ENCODE measurements around the gene MYO1B. TPM values are rescaled to one million over a fixed set of nuclear protein-coding genes. Genes with fewer than 3 reads are reported as not detected.

MYO1B gene
- total and polyA plus RNA-seq, 4 donors = 14.1 to 86.4 (median 56.3) TPM

DNA sequence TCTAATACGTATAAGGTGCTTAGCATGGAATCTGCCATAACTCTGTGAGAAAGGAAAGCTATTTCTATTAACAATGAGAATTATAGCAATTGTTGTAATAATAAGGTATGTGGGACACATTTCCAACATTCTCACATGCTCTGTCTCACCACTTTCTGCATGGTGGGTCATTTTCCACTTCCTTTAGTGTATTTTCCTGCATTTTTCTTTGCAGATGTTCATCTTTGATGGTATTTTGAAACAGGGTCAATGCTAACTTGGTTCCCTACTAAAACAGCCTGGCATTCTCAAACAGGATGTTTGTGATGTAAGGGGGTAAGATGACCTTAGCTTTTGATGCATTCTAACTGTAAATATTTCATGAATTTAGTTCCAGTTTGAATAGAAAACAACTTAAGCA is 54.7 kb downstream of the MYO1B start:
- H3K27me3 ChIP-seq (ENCODE audit: control insufficient read depth in 1 of 2, insufficient read depth in 2 of 2, low read length in 1 of 2) = no peaks in the 10 kb centered on the region
- H3K4me3 ChIP-seq (ENCODE audit: low read length in 2 of 2) = no peak overlapping the region
- peaks cover 7 to 30% of the 10 kb centered on the region in 2 donors for H3K4me1 ChIP-seq (ENCODE audit: control insufficient read depth in 1 of 2, insufficient read depth in 2 of 2, low read length in 2 of 2)
- no peaks in the 10 kb centered on the region for H3K9me3 ChIP-seq (ENCODE audit: control insufficient read depth, low read length)
- DNase-seq = no peak
- intact Hi-C loops (cut with DNase I) = loop anchor here (5.0 kb wide), 3 partner anchors 38 to 202 kb away; partner anchors contain the start of gene MYO1B (in 1 of the 2)
- no peaks in the 10 kb centered on the region for H3K36me3 ChIP-seq (ENCODE audit: control insufficient read depth in 1 of 2, insufficient read depth in 2 of 2, low read length in 1 of 2)
- H3K27ac ChIP-seq (ENCODE audit: low read depth in 1 of 2, low read length in 2 of 2) = no peak overlapping the region
- no peak for ATAC-seq (ENCODE audit: low FRiP score)
- 77 to 89% methylated on average over 1 of the region's 1 CpG for WGBS, 2 donors

DNA sequence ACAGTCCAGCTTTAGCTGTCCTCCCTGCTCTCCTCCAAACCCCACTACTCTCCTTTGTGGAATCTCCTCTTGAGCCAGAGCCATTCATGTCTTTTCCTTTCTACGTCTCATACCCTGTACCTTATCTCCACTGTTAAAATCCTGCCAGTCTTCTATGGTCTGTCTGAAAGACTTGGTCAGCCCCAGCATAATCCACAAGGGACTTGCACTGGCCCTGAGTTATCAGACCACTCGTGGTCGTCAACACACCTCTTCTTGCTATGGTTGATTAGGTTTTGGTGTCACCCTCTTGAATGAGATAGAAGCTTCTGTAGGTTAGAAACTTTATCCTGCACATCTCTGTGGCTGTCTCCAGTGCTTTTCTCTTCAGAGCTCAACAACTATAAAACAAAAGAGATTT is 56.8 kb downstream of the MYO1B start:
- ATAC-seq (ENCODE audit: low FRiP score) (no peak), DNase-seq (no peak)
- Histone ChIP-seq H3K27me3 (ENCODE audit: control insufficient read depth in 1 of 2, insufficient read depth in 2 of 2, low read length in 1 of 2) (no peaks in the 10 kb centered on the region), H3K9me3 (ENCODE audit: control insufficient read depth, low read length) (no peaks in the 10 kb centered on the region), H3K4me1 (ENCODE audit: control insufficient read depth in 1 of 2, insufficient read depth in 2 of 2, low read length in 2 of 2) (peaks cover 6 to 28% of the 10 kb centered on the region in 2 donors), H3K4me3 (ENCODE audit: low read length in 2 of 2) (no peak overlapping the region), H3K36me3 (ENCODE audit: control insufficient read depth in 1 of 2, insufficient read depth in 2 of 2, low read length in 1 of 2) (no peaks in the 10 kb centered on the region), H3K27ac (ENCODE audit: low read depth in 1 of 2, low read length in 2 of 2) (no peak overlapping the region)
- 23 to 39% methylated on average over 3 of the region's 3 CpGs for WGBS, 2 donors
- intact Hi-C loops (cut with DNase I) = no loop called here

DNA sequence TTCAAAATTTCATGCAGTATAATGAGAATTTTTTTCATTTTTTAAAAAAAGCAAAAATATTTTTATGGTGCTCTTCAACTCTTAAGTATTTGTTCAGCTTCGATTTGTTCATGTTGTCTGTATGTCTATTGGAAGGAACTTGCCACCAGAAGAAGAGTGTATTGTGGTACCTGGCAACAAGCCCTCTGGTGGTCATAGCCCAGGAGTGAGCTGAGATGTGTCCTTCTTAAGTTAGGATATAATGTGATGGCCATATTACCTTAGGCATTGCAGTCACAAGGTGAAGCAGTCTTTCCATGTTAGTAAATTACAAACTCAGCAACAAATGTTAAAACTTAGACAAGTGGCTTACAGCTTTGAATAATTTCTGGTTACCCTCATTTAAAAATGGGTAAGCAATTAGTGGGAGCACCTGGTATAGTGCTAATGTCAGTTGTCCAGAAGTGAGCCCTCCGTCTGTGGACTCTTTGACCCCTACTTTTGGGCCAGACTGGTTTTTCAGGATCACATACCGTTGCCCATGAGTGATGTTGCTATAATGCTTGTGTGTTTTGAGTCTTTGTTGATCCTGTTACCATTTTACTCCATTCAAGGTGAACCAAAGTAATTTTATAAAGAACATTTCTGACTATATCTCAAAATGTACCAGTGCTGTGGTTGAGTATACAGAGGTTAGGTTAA is 57.4 kb downstream of the MYO1B start:
- H3K4me3 ChIP-seq (ENCODE audit: low read length in 2 of 2) = no peak overlapping the region
- intact Hi-C loops (cut with DNase I) = no loop called here
- no peaks in the 10 kb centered on the region for H3K9me3 ChIP-seq (ENCODE audit: control insufficient read depth, low read length)
- WGBS, 2 donors = 77 to 86% methylated on average over 3 of the region's 3 CpGs
- H3K27ac ChIP-seq (ENCODE audit: low read depth in 1 of 2, low read length in 2 of 2) = no peak overlapping the region
- DNase-seq (no peak), ATAC-seq (ENCODE audit: low FRiP score) (no peak)
- H3K27me3 ChIP-seq (ENCODE audit: control insufficient read depth in 1 of 2, insufficient read depth in 2 of 2, low read length in 1 of 2) = no peaks in the 10 kb centered on the region
- H3K4me1 ChIP-seq (ENCODE audit: control insufficient read depth in 1 of 2, insufficient read depth in 2 of 2, low read length in 2 of 2) = peaks cover 0 to 23% of the 10 kb centered on the region in 2 donors
- no peaks in the 10 kb centered on the region for H3K36me3 ChIP-seq (ENCODE audit: control insufficient read depth in 1 of 2, insufficient read depth in 2 of 2, low read length in 1 of 2)

DNA sequence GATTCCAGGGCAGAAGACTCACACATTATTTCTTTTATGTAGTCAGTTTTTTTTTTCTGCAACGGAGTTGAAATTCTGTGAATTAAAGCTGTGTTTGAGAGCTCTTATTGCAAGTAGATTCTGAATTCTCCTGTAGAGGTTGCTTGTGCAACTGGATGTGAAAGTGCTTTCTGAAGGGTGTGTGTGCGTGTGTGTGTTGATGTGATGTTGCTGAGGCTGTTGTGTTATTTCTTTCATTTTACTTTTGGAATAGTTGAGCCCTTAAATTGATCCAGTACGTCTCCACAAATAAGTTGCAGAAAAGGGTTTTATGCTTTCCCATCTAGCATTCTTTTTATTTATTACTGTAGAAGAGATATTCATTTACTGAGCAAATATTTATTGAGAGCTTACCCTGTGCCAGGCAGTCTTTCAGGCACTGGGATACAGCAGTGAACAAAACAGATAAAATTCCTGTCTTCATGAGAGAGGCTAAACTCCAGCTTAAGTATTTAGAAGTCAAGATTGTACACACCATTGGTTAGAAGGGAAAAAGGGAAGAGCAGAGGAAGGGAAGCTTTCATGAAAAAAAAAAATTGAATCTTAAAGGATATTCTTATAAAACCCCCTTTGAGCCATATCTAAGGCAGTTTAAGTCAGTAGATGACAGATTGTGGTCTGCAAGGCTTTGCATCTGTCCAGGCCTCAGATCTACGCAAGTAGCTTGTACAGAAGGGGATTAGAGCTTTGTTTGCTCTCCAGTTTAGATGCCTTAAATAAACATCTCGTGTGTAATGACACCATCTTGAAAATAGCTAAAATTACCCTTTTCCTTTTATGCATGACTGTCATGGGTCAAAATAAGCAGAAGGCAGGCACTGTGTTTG is 58.2 kb downstream of the MYO1B start:
- peaks cover 0 to 23% of the 10 kb centered on the region in 2 donors for H3K4me1 ChIP-seq (ENCODE audit: control insufficient read depth in 1 of 2, insufficient read depth in 2 of 2, low read length in 2 of 2)
- intact Hi-C loops (cut with DNase I) = no loop called here

DNA sequence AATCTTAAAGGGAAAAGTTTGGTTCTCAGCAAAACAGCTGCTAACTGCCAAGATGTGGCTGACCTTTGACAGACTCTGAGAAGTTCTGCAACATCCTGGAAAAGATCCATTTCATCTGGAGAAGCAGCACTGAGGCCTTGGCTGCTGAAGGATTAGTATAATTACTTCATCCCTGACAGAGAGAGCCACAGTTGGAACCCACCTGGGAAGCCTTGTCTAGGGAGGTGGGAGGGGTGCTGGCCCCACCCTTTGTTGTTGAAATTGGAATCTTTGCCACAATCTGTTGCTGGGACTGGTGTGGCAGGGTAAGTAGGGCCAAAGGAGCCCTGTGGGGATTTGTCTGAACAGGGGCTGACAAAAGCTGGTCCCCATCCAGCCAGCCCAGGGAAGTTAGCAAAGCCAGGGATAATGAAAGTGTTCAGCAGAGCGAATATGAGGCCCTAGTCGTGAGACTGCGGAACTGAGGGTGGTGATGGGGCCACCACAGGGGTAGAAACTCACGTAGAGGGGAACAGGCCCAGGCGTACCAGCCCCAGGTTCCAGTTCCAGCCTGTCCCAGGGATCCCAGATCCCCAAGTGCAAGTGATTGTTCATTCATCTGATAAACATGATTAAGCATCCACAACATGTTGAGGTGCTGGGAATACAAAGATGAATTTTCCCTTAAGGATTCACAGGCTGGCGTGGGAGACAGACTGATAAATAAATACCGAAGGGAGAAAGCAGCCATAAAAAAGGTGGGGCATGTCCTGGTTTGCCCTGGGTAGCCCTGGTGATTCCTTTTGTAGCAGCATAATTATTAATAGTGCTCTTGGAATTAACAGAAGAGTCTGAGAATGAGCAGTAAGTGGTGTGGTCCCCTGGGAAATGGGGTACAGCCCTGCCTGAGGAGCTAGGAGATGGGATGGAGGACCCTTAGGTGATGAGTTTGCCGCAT is 60.0 kb downstream of the MYO1B start:
- DNase-seq = peak in 1 of 2 donors; percentile 58
- H3K36me3 ChIP-seq (ENCODE audit: control insufficient read depth in 1 of 2, insufficient read depth in 2 of 2, low read length in 1 of 2) = no peaks in the 10 kb centered on the region
- no peaks in the 10 kb centered on the region for H3K9me3 ChIP-seq (ENCODE audit: control insufficient read depth, low read length)
- 25 to 33% methylated on average over 8 of the region's 8 CpGs for WGBS, 2 donors
- intact Hi-C loops (cut with DNase I) = loop anchor here in 1 of 2 donors (5.0 kb wide), 1 partner anchor 38 kb away; no protein-coding TSS in a partner anchor
- peak overlapping the region; percentile 23 to 54 for H3K27ac ChIP-seq (ENCODE audit: low read depth in 1 of 2, low read length in 2 of 2)
- peaks cover 0 to 14% of the 10 kb centered on the region in 2 donors for H3K4me1 ChIP-seq (ENCODE audit: control insufficient read depth in 1 of 2, insufficient read depth in 2 of 2, low read length in 2 of 2)
- ATAC-seq (ENCODE audit: low FRiP score) = peak; percentile 80
- H3K27me3 ChIP-seq (ENCODE audit: control insufficient read depth in 1 of 2, insufficient read depth in 2 of 2, low read length in 1 of 2) = no peaks in the 10 kb centered on the region
- no peak overlapping the region for H3K4me3 ChIP-seq (ENCODE audit: low read length in 2 of 2)

More for the DNA sequence above, 58.2 kb downstream of the MYO1B start:
- no peaks in the 10 kb centered on the region for H3K27me3 ChIP-seq (ENCODE audit: control insufficient read depth in 1 of 2, insufficient read depth in 2 of 2, low read length in 1 of 2)
- no peaks in the 10 kb centered on the region for H3K9me3 ChIP-seq (ENCODE audit: control insufficient read depth, low read length)
- H3K4me3 ChIP-seq (ENCODE audit: low read length in 2 of 2) = no peak overlapping the region
- H3K36me3 ChIP-seq (ENCODE audit: control insufficient read depth in 1 of 2, insufficient read depth in 2 of 2, low read length in 1 of 2) = no peaks in the 10 kb centered on the region
- no peak for ATAC-seq (ENCODE audit: low FRiP score)
- DNase-seq = no peak
- 59 to 65% methylated on average over 5 of the region's 5 CpGs for WGBS, 2 donors
- H3K27ac ChIP-seq (ENCODE audit: low read depth in 1 of 2, low read length in 2 of 2) = no peak overlapping the region

DNA sequence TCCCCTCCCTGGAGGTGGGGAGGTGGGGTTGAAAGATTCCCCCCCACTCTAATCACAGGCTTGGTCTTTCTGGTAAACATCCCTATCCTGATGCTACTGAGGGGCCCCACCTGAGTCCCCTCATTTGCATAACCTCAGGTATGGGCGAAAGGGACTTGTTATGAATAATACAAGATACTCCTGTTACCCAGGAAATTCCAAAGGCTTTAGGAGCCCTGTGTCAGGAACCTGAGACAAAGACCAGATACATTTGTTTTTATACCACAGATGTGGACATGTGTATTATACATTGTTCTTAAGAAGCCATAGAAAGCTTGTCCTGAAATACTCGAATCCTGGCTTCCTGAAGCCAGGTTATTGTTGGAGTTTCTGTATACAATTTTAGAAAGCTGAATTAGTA is 62.8 kb downstream of the MYO1B start:
- H3K36me3 ChIP-seq (ENCODE audit: control insufficient read depth in 1 of 2, insufficient read depth in 2 of 2, low read length in 1 of 2) = no peaks in the 10 kb centered on the region
- intact Hi-C loops (cut with DNase I) = loop anchor here in 1 of 2 donors (5.0 kb wide), 1 partner anchor 41 kb away; no protein-coding TSS in a partner anchor
- ATAC-seq (ENCODE audit: low FRiP score) (no peak), DNase-seq (no peak)
- no peaks in the 10 kb centered on the region for H3K9me3 ChIP-seq (ENCODE audit: control insufficient read depth, low read length)
- H3K4me3 ChIP-seq (ENCODE audit: low read length in 2 of 2) = no peak overlapping the region
- 87 to 93% methylated on average over 2 of the region's 2 CpGs for WGBS, 2 donors
- no peaks in the 10 kb centered on the region for H3K27me3 ChIP-seq (ENCODE audit: control insufficient read depth in 1 of 2, insufficient read depth in 2 of 2, low read length in 1 of 2)
- no peak overlapping the region for H3K27ac ChIP-seq (ENCODE audit: low read depth in 1 of 2, low read length in 2 of 2)
- H3K4me1 ChIP-seq (ENCODE audit: control insufficient read depth in 1 of 2, insufficient read depth in 2 of 2, low read length in 2 of 2) = peaks cover 0 to 10% of the 10 kb centered on the region in 2 donors

DNA sequence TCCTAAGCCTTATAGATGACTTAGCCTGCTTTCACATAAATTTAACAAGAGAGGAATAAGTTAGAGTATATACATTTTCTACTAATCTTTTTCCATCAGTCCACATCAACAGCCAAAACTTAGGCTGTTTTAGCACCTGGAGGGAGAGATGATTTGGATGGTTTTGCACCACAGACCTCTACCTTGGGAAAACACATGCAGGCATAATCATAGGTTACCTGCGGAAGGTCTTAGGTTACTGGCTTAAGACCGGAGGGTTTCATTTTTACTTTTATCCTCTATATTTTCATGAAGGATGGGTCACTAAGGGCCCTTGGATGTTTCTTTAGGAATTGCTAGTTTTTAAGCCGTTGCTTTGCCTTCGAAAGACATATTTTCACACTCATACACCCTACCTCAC is 66.0 kb downstream of the MYO1B start:
- Histone ChIP-seq H3K27ac (ENCODE audit: low read depth in 1 of 2, low read length in 2 of 2) (no peak overlapping the region), H3K9me3 (ENCODE audit: control insufficient read depth, low read length) (no peaks in the 10 kb centered on the region), H3K36me3 (ENCODE audit: control insufficient read depth in 1 of 2, insufficient read depth in 2 of 2, low read length in 1 of 2) (no peaks in the 10 kb centered on the region), H3K4me3 (ENCODE audit: low read length in 2 of 2) (no peak overlapping the region), H3K27me3 (ENCODE audit: control insufficient read depth in 1 of 2, insufficient read depth in 2 of 2, low read length in 1 of 2) (no peaks in the 10 kb centered on the region), H3K4me1 (ENCODE audit: control insufficient read depth in 1 of 2, insufficient read depth in 2 of 2, low read length in 2 of 2) (no peaks in the 10 kb centered on the region)
- DNase-seq = no peak
- intact Hi-C loops (cut with DNase I) = loop anchor here in 1 of 2 donors (5.0 kb wide), 1 partner anchor 64 kb away; the partner anchor contains the start of gene MYO1B
- no peak for ATAC-seq (ENCODE audit: low FRiP score)
- 95 to 99% methylated on average over 4 of the region's 4 CpGs for WGBS, 2 donors

DNA sequence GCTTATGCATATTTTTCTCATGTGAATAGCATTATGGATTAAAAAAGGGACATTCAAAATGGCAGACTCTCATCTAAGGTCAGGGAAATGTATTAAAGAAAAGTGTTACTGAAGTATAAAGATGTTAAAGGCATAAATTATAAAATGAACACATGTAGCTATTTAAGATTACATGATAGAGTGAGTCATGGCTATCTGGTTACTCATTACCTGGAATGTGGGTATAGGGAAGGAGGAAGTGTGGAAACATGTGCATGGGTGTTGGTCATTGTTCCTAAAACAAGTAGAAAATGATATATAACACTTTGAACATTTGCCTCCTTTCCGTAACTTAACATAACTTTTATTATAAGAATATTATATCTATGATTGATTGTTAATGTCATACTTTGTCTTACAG is 66.4 kb downstream of the MYO1B start:
- 95 to 96% methylated on average over 1 of the region's 1 CpG for WGBS, 2 donors
- H3K4me1 ChIP-seq (ENCODE audit: control insufficient read depth in 1 of 2, insufficient read depth in 2 of 2, low read length in 2 of 2) = no peaks in the 10 kb centered on the region
- no peak overlapping the region for H3K4me3 ChIP-seq (ENCODE audit: low read length in 2 of 2)
- intact Hi-C loops (cut with DNase I) = loop anchor here in 1 of 2 donors (5.0 kb wide), 1 partner anchor 64 kb away; the partner anchor contains the start of gene MYO1B
- no peak overlapping the region for H3K27ac ChIP-seq (ENCODE audit: low read depth in 1 of 2, low read length in 2 of 2)
- H3K36me3 ChIP-seq (ENCODE audit: control insufficient read depth in 1 of 2, insufficient read depth in 2 of 2, low read length in 1 of 2) = no peaks in the 10 kb centered on the region
- ATAC-seq (ENCODE audit: low FRiP score) (no peak), DNase-seq (no peak)
- H3K9me3 ChIP-seq (ENCODE audit: control insufficient read depth, low read length) = no peaks in the 10 kb centered on the region
- no peaks in the 10 kb centered on the region for H3K27me3 ChIP-seq (ENCODE audit: control insufficient read depth in 1 of 2, insufficient read depth in 2 of 2, low read length in 1 of 2)
